Measurements from ENCODE around the gene NR6A1.

DNA sequence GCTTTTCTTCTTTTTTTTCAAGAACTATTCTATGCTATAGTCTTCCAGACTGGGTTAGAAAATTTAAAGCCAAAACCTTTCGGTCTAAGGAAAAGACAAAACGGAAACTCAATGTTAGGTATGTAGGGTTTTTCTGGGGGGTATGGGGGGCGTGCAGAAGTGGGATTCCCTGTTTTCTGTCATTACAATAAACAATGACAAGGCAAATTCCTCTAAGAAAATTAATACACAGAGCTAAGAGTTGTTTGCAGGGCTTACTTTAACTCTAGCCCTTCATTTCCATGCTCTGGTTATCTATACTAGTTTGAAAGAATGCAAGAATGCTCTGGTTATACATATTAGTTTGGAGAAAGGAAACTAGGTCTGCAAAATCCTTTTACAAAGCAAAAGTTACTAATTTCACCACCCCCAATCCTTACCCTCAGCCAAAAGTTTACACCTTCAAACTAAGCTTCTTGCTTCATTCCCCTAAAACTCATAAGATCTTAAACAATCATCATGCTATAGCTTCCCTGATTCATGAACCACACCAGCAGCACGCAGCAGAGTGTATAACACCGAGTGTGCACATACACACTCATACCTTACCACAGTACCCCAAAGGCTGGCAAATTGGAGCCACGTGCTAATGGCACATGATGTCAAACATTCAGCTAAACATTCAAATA, 174.8 kb downstream of the NR6A1 start:
- TF ChIP-seq, protein P1, sequence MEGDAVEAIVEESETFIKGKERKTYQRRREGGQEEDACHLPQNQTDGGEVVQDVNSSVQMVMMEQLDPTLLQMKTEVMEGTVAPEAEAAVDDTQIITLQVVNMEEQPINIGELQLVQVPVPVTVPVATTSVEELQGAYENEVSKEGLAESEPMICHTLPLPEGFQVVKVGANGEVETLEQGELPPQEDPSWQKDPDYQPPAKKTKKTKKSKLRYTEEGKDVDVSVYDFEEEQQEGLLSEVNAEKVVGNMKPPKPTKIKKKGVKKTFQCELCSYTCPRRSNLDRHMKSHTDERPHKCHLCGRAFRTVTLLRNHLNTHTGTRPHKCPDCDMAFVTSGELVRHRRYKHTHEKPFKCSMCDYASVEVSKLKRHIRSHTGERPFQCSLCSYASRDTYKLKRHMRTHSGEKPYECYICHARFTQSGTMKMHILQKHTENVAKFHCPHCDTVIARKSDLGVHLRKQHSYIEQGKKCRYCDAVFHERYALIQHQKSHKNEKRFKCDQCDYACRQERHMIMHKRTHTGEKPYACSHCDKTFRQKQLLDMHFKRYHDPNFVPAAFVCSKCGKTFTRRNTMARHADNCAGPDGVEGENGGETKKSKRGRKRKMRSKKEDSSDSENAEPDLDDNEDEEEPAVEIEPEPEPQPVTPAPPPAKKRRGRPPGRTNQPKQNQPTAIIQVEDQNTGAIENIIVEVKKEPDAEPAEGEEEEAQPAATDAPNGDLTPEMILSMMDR (IDR thresholded peaks at IDR 0.05; ENCODE audit: insufficient read depth, low read length, poor library complexity, severe bottlenecking): no peak
- TF ChIP-seq EZH2phosphoT487 (conservative IDR thresholded peaks at IDR 0.05; ENCODE audit: low read length): no peak
